Right forelimb (tissue), 1 donor: ENCODE measurements around the gene PACS1.
"Not testable (repeated sequence)": the region's sequence is repeated elsewhere in the genome, so short reads cannot be mapped to it uniquely, and the experiment has no call there.

ENCODE experiments used
- DNase-seq: peaks from one replicate; pipeline ENCODE4 v3.0.0-alpha.2; 2018

Gene PACS1

DNA sequence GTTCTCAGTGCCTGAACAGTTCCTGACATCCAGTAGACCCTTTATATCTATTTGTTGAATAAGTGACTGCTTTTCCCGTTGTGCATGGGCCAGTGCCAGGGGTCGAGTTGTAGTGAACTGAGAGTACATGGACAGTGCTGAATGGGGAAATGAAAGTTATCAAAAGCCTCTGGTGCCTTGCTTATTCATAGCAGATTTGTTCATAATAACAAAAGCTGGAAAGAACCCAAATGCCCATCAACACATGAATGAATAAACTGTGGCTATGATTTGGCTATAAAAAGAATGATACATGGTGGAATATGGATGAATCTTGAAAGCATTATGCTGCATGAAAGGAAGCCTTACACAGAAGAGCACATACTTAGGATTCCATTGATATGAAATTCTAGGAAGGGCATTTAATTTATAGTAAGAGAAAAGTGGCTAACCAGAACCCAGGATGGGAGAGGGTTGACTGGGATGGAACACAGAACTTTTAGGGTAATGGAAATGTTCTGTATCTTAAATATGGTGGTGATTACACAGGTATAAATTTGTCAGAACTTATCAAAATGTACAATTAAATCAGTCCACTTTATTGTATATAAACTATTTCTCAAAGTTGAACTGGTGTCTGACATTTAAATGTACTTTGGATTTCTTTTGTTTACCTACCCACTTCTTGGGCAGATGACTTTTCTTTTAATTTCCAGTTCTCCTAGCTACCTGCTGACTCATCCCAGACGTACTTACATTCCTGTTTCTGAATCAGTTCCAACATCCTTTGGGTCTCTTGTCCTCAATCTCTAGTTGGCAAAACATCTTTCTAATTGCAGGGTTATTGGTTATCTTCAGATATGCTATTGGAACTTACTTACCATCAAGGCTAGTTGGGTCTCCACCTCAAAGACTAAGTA, 42.8 kb downstream of the PACS1 start:
- no peak for DNase-seq

DNA sequence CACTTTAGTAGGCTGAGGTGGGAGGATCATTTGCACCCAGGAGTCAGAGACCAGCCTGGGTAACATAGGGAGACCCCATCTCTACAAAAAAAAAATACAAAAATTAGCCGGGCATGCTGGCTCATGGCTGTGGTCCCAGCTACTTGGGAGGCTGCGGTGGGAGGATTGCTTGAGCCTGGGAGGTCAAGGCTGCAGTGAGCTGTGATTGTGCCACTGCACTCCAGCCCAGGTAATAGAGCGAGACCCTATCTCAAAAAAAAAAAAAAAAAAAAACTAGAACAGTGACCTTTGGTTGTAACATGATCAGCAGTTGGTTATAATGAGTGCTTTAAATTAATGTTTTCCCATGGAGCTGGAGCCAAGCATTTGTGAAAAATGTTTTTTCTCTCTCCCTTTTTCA, 44.9 kb downstream of the PACS1 start:
- not testable (repeated sequence) for DNase-seq

DNA sequence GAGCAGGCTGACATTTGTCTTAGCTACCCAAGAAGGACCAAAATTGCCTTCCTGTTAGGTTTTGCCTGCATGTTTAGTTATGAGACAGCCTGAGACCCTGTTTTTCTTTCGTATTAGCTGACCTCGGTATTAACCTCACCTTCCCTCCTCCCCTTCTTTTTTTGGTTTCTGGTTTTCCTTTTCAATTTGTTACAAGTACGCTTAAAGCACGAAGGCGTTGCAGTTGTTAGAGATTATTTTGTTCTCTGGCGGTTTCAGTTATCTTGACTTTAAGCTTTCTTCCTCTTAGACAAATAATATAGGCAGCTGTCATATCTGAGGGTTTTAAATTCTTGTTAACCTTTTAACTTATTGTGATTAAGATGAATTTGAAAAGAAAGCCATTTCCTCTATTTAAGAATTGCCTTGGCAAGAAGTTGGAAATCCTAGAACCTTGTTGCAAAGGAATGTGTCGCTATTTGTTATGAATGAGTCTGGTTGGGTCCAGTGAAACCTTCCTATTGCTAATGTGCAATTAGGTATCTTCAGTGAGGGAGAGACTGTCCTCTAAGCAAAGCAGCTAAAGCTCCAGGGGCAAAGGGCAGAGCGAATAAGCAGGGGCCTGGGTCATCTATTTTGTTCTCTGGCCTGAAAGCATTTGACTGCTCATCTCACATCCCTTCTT, 45.7 kb downstream of the PACS1 start:
- DNase-seq, result no peak

DNA sequence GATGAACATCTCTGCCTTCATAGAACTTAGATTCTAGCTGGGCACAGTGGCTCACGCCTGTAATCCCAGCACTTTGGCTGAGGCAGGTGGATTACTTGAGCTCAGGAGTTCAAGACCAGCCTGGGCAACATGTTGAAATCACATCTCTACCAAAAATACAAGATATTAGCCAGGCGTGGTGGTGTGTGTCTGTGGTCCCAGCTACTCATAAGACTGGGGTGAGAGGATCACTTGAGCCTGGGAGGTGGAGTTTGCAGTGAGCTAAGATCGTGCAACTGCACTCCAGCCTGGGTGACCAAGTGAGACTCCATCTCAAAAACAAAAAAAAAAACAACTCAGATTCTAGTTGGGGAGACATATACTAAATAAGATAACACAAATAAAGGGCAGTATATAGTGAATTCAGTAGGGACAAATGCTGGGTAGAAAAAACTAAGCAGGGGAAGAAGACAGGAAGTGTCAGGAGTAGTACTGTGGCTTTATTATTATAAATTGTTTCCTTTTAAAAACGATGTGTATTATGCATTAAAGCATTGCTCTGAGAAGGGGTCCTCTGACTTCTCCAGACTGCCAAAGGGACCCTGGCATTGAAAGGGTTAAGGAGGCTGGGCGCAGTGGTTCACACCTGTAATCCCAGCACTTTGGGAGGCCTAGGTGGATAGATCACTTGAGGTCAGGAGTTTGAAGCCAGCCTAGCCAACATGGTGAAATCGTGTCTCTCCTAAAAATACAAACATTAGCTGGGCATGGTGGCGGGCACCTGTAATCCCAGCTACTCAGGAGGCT, 46.7 kb downstream of the PACS1 start:
- no peak for DNase-seq

DNA sequence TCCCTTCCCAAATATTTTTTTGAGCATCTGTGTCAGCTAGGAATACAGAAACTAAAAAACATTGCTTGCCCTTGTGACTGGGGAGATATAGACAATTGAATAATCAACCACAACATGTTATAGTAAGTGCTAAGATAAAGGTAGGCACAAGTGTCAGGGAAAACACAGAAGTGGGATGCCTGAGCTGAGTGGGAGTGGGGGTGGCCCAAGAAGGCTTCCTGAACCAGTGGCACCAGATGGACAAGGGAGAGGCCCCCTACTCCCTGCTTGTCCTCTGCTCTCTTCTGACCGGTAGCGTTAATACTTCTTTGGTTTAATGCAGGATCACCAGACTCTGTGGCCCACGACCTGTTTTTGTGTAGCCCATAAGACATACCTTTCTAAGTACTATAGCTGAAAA, 48.8 kb downstream of the PACS1 start:
- DNase-seq, result no peak

DNA sequence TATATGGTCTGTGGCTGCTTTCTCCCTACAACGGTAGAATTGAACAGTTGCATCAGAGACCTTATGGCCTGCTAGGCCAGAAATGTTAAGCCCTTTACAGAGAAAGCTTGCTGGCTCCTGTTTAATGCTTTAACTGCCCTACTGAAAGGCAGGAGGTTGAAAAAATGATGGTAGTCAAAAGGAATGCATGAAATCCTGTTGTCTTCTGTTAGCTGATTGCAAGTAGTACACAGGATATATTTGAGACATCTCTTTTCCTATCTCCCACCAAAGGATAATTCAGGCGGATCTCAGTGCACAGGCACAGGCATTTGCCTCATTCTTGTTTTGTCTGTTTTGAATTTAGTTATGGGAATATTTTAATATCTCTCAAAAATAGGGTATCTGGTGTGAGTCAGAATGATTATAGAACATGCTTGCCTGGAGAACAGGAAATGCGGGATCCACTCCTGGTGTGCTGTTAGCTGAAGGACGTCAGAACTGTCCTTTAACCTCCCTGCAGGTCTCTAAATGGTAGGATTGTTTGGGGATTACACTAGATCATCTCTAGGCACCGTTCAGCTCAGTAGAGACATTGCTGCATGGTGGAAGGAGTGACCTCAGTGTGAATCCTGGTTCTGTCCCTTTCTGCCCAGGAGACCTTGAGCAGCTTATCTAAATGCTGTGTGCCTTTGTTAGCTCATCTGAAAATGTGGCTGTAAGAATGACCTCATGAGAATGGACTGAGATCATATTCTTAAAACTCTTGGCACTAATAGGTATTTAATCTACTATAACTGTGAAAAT, 49.5 kb downstream of the PACS1 start:
- no peak for DNase-seq

DNA sequence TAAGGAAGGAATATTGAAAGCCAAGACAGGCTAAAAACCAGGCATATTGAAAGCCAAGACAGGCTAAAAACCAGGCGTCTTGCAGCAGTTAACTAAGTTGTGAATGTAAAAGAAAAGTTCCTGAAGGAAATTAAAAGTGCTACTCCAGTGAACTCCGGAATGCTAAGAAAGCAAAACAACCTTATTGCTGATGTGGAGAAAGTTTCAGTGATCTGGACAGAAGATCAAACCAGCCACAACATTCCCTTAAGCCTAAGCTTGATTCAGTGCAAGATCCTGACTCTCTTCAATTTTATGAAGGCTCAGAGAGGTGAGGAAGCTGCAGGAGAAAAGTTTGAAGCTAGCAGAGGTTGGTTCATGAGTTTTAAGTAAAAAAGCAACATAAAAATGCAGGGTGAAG, 51.4 kb downstream of the PACS1 start:
- no peak for DNase-seq

DNA sequence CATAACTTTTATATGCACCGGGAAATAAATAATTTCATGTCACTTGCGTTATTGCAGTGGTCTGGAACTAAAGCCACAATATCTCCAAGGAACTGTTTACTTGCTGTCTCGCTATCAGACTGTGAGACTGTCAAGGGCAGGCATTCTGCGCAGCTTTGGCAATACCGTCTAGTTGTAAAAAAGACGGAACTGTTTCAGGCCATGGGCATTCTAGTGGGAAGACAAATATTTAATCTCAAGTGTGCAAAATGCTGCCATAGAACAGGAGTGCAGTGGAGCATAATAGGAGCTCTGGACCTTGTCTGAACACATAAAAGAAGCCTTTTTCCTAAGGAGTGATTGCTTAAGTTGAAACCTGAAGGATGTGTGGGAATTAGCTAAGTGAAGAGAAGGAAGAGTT, 53.8 kb downstream of the PACS1 start:
- no peak for DNase-seq

DNA sequence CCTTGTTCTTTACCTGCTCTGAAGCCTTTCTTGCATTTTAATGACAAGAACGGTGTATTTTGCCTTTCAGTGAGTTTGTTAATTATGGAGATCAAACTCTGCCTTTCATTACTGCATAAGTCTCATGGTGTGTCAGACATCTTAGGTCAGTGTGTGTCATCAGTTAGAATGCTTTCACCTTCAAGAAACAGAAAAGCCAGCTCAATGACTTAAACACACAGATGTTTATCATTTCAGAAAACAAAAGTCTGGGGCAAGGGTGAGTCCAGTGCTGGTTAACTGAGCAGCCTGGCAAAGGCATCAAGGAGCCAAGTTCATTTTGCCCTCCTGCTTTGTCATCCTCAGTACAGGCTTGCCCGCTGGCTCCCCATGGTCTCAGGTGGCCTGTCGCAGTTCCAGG, 54.5 kb downstream of the PACS1 start:
- no peak for DNase-seq

DNA sequence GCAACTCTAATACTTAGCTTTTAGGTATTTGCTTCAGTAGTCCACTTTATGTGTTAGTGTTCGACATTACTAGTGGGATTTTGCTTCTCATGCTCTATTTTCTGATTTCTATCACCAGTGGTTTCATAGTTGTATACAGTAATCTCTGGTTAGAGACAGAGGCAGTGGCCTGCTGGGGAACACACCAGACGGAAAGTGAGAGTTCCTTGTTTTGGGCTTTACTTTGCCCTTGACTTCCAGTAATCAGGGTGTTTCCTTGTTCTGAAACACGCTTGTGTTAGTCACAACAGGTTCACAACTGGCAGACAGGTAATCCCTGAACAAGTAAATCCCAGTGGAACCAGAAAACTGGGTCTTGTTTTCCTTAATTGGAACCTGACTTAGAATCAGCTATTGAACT, 56.0 kb downstream of the PACS1 start:
- DNase-seq, result no peak

DNA sequence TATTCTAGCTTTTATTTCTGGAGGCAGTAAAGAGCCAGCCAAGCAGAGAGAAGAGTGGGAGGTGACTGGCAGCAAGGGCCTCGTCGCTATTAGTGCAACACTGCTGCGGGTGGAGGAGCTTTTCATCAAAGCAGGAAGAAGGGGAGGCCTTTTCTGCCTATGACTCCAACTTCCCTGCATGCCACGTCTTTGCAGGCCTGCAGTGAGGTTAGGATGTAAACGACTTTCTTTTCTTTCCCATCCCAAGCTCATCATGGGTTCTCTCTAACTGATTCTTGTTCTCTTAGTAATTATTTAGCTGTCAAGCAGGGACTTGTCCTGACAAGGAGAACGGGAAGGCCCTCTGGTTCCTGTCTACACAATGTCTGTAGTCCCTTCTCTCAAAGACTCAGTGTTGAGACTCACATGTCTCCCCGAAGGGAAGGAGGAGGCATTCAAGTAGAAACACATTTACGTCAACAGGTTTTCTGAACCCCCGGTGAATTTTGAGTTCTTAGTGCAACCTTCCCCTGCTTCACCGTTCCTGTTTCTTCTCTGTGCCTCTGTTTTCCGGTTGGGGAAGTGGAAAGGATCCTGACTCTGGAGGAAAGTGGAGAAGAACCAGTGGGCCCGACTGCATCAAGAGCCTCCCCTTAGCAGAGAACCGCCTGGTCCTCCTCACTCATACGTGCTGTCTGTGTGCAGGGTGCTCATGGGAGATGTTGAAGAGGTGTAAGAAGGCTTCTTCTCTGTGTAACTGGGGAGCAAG, 56.9 kb downstream of the PACS1 start:
- DNase-seq, result peak; percentile 56

DNA sequence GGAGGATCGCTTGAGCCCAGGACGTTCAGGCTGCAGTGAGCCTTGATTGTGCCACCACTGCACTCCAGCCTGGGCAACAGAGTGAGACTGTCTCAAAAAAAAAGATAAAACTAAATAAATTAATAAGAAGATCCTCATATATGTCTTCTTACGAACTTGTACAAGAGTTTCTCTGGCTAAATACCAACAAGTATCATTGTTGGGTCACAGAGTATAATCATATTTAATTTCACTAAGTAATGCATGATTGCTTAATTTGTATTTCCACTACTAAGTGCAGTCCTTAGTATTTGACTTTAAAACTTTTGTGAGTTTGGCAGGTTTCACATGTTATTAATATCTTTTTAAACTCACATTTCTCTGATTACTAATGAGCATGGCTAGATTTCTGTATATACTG, 60.9 kb downstream of the PACS1 start:
- no peak for DNase-seq

DNA sequence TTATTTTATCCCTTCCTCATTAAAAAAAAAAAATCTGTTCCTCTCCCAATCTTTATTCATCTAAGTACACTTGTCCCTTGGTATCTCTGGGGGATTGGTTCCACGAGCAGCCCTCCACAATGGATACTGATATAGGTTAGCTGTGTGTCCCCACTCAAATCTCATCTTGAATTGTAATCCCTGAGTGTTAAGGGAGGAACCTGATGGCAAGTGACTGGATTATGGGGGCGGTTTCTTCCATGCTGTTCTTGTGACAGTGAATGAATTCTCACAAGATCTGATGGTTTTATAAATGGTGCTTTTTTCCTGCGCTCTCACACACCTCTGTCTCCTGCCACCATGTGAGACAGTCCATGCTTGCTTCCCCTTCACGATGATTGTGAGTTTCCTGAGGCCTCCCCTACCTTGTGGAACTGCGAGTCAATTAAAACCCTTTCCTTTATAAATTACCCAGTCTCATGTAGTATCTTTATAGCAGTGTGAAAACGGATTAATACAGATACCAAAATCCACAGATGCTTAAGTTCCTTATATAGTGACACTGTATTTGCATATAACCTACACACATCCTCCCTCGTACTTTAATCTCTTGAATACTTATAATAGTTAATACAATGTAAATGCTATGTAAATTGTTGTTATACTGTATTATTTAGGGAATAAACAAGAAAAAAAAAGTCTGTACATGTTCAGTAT, 62.0 kb downstream of the PACS1 start:
- DNase-seq, result no peak

DNA sequence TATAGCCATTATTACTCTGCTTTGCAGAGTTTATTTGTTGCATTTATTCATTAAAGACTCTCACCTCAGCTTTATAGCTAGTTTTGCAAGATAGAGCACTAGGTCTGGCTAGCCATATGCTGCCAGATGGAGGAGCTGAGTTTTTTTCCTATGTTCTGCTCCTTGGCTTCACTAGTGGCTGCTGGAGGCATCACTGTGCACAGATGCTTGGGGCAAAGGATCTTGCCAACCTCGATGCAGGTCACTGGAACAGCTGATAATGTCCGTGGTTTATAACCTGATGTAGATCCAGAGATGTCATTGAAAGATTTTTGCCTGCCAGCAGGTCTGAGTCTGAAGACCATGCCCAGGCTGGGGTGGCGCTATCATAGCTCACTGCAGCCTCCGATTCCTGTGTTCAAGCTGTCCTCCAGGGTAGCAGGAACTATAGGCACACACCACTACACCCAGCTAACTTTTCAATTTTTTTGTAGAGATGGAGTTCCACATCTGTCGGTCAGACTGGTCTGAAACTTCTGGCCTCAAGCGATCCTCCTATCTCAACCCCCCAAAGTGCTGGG, 63.2 kb downstream of the PACS1 start:
- DNase-seq, result no peak

DNA sequence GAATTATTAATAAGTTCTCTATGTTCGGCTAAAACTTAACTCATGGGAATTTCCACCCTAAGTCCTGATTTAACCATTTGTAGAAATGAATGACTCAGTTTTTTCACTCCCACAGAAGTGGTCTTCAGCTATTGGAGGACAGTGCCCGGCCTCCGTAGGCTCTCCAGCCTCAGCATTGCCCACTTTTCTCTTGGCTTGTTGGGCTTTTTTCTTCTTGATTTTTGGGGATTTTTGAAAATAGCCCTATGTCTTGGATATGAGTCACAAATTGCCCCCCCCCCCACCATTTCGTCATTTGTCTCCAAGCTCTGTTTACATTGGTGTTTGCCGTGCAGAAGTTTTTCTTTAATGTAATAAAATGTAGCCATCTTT, 66.7 kb downstream of the PACS1 start:
- DNase-seq, result no peak

DNA sequence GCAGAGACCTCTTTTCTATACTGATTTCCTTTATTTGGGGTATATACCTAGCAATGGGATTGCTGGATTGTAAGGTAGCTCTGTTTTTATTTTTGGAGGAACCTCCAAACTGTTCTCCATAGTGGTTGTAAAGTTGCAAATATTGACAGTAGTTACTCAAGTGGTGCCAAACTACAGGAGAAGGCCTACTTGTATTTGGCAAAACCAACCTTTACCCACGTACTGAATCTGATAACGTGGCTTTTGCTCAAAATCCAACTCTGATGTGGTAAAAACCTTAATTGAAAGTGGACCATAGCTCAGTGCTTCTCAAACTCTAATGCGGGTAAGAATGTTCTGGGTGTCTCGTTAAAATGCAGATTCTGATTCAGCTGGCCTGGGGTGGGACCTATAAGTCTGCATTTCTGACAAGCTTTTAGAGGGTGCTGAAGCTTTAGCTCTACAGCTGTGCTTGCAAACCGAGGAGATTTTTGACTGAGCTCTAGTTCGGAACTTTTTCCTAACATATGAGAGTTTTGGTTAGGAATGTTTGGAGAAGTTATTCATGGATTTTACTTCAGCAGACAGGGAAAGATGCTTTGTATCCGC, 69.8 kb downstream of the PACS1 start:
- no peak for DNase-seq

DNA sequence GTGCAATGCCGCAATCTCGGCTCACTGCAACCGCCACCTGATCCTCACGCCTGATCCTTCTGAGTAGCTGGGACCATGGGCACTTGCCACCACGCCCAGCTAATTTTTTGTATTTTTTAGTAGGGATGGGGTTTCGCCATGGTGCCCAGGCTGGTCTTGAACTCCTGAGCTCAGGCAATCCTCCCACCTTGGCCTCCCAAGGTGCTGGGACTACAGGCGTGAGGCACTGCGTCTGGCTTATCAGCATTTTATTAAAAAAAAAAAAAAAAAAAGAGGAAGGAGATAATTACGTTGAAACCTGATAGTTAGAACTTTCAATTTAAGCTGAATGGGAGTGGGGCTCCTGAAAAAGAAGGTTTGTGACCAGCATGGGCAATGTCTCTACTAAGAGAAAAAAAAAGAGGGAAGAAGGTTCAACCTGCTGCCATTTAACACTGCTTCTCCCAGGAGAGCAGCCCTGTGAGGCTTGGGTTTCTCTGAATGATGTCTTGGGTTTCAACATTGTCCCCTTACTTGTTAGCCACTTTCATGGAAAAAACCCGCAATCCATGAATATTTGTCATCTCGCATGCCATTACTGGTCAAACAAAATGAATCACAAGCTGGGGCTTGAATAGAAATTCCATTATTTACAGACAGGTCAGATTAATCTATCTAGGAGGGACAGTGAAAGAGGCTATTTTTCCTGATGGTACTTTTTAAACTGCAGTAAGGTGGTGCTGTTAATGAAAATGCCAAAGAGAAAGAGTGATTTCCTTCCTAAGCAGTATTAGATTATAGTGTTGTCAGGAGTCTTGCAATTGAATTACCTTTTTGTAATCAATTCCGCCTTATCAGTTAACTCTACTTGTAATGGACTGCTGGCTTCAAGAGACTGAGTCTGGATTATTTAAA, 72.5 kb downstream of the PACS1 start:
- no peak for DNase-seq

DNA sequence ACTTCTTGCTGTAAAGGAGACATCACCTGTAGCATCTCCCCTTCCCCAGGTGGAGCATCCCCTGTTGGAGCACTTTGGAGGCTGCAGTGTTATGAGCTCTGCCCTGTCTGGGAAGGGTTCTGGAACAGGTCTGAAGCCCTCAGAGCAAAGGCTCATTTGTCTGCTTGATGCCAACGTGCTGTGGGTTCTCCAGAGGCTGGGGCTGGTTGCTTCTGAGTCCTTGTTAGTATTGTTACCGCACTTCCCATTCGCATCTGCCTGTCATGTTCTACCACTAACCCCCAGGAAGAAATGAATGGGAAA, 73.1 kb downstream of the PACS1 start:
- DNase-seq, result no peak

DNA sequence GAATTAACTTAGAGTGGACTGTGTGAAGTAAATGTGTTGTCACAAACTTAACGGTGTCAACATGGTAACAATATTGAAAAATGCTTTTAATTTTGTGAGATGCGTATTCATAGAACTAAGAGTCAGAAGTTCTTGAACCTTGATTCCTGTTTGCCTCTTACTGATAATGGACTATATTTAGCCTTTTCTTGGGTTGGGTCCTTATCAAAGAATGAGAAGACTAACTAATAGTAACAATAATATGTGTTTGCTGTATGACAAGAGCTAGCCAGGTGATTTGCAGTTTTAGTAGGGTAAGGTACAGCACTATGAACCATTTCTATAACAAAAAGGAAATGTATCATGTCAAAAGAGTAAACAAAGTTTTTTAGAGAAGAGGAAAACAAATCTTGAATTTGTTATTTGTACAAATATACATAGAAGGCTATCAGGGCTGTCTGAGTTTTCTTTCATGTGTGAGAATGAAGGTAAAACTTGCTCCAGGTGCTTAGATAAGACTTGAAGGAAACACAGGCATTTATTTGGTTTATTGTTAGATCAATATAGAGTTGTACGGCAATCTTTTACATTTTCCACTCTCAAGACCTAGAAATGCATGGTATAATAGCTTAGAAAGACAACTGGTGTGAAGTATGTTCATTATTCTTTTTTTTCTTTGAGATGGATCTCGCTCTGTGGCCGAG, 74.1 kb downstream of the PACS1 start:
- no peak for DNase-seq
